ENCODE measurements around the gene AVPI1.

The AVPI1 gene

GRCh38 chr10:97714401-97715258, 27.6 kb upstream of the AVPI1 start:
- peak; percentile 58 for DNase-seq (ENCODE audit: insufficient read length, low spot score)
- FAIRE-seq: no peak
- TF ChIP-seq SPI1 (IDR thresholded peaks at IDR 0.05; ENCODE audit: low read depth, low read length): peak; percentile 35; the same call in 1 of the 2 replicates
- no peak for TF ChIP-seq POLR2AphosphoS5 (IDR thresholded peaks at IDR 0.05; ENCODE audit: low read depth, low read length)

GRCh38 chr10:97713826-97714400, 26.9 kb upstream of the AVPI1 start:
- 0 out of 2 replicates have a peak, but pooled peaks have one; percentile 20 for TF ChIP-seq POLR2A (IDR thresholded peaks at IDR 0.05; ENCODE audit: low read depth, low read length)
- TF ChIP-seq POU2F2 (IDR thresholded peaks at IDR 0.05; ENCODE audit: low read depth, low read length): no peak
- no peak for TF ChIP-seq PAX5 (IDR thresholded peaks at IDR 0.05; ENCODE audit: insufficient read depth, low read length, severe bottlenecking)
- TF ChIP-seq SPI1 (IDR thresholded peaks at IDR 0.05; ENCODE audit: low read depth, low read length): no peak
- FAIRE-seq (peak; percentile 97), DNase-seq (ENCODE audit: insufficient read length, low spot score) (peak; percentile 81)

DNA sequence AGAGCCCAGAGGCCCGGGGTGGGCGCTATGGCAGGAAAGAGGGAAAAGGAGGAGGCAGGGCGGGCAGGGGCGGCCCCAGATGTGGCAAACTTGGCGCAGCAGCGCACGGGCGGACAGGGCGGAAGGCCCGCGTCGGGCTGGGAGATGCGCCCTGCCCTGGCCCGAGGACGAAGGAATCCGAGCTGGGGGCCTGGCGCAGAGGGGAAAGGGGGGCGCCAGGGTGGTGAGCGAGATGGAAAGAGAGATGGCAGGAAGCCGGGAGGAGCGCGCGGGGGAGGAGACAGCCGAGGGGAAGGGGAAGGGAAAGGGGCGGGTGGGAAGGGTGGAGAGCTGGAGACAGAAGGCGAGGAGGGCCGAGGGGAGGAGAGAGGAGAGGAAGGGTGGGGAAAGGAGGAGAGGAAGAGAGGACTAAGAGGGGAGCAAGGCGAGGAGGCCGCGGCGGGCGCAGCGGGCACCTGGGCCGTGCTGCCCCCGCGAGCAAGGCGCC, 26.3 kb upstream of the AVPI1 start, which contains the start of gene MARVELD1:
Gene MARVELD1, plus strand, starts transcription at position 392 of the 487 bp plus-strand sequence. CDS start 147 bp downstream, outside the sequence.
- DNase-seq (ENCODE audit: insufficient read length, low spot score): peak; percentile 45
- no peak for TF ChIP-seq POLR2AphosphoS5 (IDR thresholded peaks at IDR 0.05; ENCODE audit: low read depth, low read length)
- TF ChIP-seq PAX5 (IDR thresholded peaks at IDR 0.05; ENCODE audit: insufficient read depth, low read length, severe bottlenecking): no peak
- no peak for TF ChIP-seq POU2F2 (IDR thresholded peaks at IDR 0.05; ENCODE audit: low read depth, low read length)
- TF ChIP-seq TAF1 (IDR thresholded peaks at IDR 0.05; ENCODE audit: low read depth, low read length): no peak
- TF ChIP-seq POLR2A (IDR thresholded peaks at IDR 0.05; ENCODE audit: low read depth, low read length): no peak
- no peak for TF ChIP-seq SPI1 (IDR thresholded peaks at IDR 0.05; ENCODE audit: low read depth, low read length)
- FAIRE-seq: no peak

- no peak for TF ChIP-seq TAF1 (IDR thresholded peaks at IDR 0.05; ENCODE audit: low read depth, low read length)
- TF ChIP-seq SPI1 (IDR thresholded peaks at IDR 0.05; ENCODE audit: low read depth, low read length): no peak
- TF ChIP-seq POU2F2 (IDR thresholded peaks at IDR 0.05; ENCODE audit: low read depth, low read length): no peak
- no peak for TF ChIP-seq POLR2AphosphoS5 (IDR thresholded peaks at IDR 0.05; ENCODE audit: low read depth, low read length)
- TF ChIP-seq PAX5 (IDR thresholded peaks at IDR 0.05; ENCODE audit: insufficient read depth, low read length, severe bottlenecking): no peak
- no peak for TF ChIP-seq POLR2A (IDR thresholded peaks at IDR 0.05; ENCODE audit: low read depth, low read length)
- FAIRE-seq (no peak), DNase-seq (ENCODE audit: insufficient read length, low spot score) (no peak)
Observed at GRCh38 chr10:97711640-97712572, 24.9 kb upstream of the AVPI1 start.

- TF ChIP-seq SPI1 (IDR thresholded peaks at IDR 0.05; ENCODE audit: low read depth, low read length): no peak
- TF ChIP-seq TAF1 (IDR thresholded peaks at IDR 0.05; ENCODE audit: low read depth, low read length): no peak
- no peak for TF ChIP-seq POLR2AphosphoS5 (IDR thresholded peaks at IDR 0.05; ENCODE audit: low read depth, low read length)
- TF ChIP-seq PAX5 (IDR thresholded peaks at IDR 0.05; ENCODE audit: insufficient read depth, low read length, severe bottlenecking): no peak
- no peak for TF ChIP-seq POU2F2 (IDR thresholded peaks at IDR 0.05; ENCODE audit: low read depth, low read length)
- TF ChIP-seq POLR2A (IDR thresholded peaks at IDR 0.05; ENCODE audit: low read depth, low read length): no peak
- DNase-seq (ENCODE audit: insufficient read length, low spot score) (no peak), FAIRE-seq (peak; percentile 23)
Observed at GRCh38 chr10:97708976-97709946, 22.2 kb upstream of the AVPI1 start.

GRCh38 chr10:97708167-97708566, 21.1 kb upstream of the AVPI1 start:
- DNase-seq (ENCODE audit: insufficient read length, low spot score) (no peak), FAIRE-seq (no peak)
- TF ChIP-seq POLR2A (IDR thresholded peaks at IDR 0.05; ENCODE audit: low read depth, low read length) (no peak), SPI1 (IDR thresholded peaks at IDR 0.05; ENCODE audit: low read depth, low read length) (no peak), POU2F2 (IDR thresholded peaks at IDR 0.05; ENCODE audit: low read depth, low read length) (no peak), TAF1 (IDR thresholded peaks at IDR 0.05; ENCODE audit: low read depth, low read length) (no peak)

DNA sequence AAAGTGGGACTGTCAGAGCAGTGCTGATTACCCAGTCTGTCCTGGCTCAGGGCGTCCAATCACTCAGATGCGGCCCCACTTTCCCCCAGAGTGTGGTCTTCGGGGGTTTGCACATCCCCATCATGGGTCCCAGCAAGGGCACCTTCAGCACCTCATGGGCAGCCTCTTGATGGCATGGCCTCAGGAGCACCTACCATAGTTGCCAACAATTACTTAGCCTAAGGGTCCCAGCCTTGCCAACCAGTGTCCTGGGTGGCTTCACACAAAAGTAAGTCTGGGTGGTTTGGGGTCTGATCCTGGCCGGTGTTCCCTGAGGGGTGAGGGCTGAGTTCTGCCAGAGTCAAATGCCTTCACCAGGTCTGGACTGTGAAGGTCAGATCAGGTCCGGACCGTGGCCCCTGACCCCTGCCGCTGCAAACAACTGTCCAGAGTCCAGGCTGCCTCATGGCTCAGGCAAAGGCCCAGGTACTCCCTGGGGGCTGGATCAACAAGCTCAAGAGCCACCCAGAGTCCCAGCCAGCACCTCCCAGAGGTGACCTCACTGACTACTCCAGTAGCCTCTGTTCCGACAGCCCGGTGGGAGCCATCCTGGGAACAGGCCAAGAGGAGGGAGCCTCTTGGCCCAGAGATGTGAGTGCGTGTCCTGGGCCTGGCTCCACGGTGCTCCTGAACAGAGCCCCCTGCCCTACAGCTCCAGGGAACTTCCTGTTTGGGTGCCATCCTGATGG, 20.3 kb upstream of the AVPI1 start:
- TF ChIP-seq POLR2A (IDR thresholded peaks at IDR 0.05; ENCODE audit: low read depth, low read length) (no peak), SPI1 (IDR thresholded peaks at IDR 0.05; ENCODE audit: low read depth, low read length) (no peak), TAF1 (IDR thresholded peaks at IDR 0.05; ENCODE audit: low read depth, low read length) (no peak), POLR2AphosphoS5 (IDR thresholded peaks at IDR 0.05; ENCODE audit: low read depth, low read length) (no peak), PAX5 (IDR thresholded peaks at IDR 0.05; ENCODE audit: insufficient read depth, low read length, severe bottlenecking) (no peak), POU2F2 (IDR thresholded peaks at IDR 0.05; ENCODE audit: low read depth, low read length) (no peak)

More for the DNA sequence above, 20.3 kb upstream of the AVPI1 start:
- FAIRE-seq (no peak), DNase-seq (ENCODE audit: insufficient read length, low spot score) (no peak)
